ENCODE measurements around the gene SLC9A9.

Gene SLC9A9

GRCh38 chr3:143358793-143359491 lies 489.3 kb downstream of the SLC9A9 start:
- H3K4me3 ChIP-seq (ENCODE audit: low read depth, low read length): no peak overlapping the region
- TF ChIP-seq MYC (IDR thresholded peaks at IDR 0.05; ENCODE audit: low read depth, low read length) (no peak), POLR2A (IDR thresholded peaks at IDR 0.05; ENCODE audit: extremely low read depth, insufficient read length) (no peak)
- TF ChIP-seq, protein P1, sequence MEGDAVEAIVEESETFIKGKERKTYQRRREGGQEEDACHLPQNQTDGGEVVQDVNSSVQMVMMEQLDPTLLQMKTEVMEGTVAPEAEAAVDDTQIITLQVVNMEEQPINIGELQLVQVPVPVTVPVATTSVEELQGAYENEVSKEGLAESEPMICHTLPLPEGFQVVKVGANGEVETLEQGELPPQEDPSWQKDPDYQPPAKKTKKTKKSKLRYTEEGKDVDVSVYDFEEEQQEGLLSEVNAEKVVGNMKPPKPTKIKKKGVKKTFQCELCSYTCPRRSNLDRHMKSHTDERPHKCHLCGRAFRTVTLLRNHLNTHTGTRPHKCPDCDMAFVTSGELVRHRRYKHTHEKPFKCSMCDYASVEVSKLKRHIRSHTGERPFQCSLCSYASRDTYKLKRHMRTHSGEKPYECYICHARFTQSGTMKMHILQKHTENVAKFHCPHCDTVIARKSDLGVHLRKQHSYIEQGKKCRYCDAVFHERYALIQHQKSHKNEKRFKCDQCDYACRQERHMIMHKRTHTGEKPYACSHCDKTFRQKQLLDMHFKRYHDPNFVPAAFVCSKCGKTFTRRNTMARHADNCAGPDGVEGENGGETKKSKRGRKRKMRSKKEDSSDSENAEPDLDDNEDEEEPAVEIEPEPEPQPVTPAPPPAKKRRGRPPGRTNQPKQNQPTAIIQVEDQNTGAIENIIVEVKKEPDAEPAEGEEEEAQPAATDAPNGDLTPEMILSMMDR (IDR thresholded peaks at IDR 0.05; ENCODE audit: low read depth, low read length): no peak
- DNase-seq (ENCODE audit: low read depth): no peak

DNA sequence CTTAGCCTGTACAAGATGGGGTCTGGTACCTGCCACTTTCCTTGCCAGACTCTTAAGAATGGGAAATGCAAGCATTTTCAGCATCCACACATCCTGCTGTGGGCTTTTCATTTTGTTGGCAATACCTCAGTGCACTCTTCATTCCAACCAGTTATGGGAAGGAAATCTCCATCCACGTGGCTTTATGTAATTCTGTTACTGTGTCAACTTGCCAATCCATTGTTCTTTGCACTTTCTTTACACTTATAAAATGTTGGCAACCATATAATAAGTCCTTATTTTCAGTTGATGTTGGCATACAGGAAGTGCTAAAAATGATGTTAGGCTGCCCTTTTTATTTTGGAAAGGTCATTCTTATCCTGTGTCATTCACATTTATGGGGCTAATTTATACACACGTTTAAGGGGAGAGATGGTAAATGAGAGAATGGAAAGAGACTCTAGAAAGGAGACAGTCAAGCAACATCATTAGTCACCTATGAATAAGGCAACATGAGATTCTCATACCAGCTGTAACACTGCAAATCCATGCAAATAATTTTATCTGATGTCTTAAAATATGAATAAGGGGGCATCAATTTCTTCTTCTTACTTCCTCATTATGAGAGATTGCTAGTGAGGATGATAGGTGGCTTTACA lies 490.0 kb downstream of the SLC9A9 start:
- no peak overlapping the region for H3K4me3 ChIP-seq (ENCODE audit: low read depth, low read length)
- TF ChIP-seq POLR2A (IDR thresholded peaks at IDR 0.05; ENCODE audit: extremely low read depth, insufficient read length) (no peak), MYC (IDR thresholded peaks at IDR 0.05; ENCODE audit: low read depth, low read length) (no peak), MAX (IDR thresholded peaks at IDR 0.05; ENCODE audit: low read depth, low read length) (no peak)
- TF ChIP-seq, protein P1 (IDR thresholded peaks at IDR 0.05; ENCODE audit: low read depth, low read length): no peak
- DNase-seq (ENCODE audit: low read depth): no peak

DNA sequence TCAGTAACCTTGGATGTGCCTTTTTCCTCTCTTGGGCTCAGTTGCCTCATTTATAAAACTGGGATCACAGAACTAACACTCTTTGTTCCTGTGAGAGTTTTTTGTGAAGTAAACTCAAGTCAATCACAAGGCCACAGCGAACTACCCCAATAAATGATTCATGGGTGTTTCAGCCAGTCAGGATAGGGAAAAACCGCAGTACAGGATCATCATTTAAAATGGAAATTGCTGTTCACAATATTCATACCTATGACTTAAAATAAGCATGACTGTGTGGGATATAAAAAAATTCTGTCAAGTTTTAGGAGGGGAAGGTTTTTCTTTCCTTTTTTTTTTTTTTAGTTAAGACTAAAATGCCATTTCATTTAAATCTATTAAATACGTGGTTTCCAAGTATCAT lies 490.6 kb downstream of the SLC9A9 start:
- no peak for TF ChIP-seq POLR2A (IDR thresholded peaks at IDR 0.05; ENCODE audit: extremely low read depth, insufficient read length)
- TF ChIP-seq MAX (IDR thresholded peaks at IDR 0.05; ENCODE audit: low read depth, low read length): no peak
- no peak for TF ChIP-seq MYC (IDR thresholded peaks at IDR 0.05; ENCODE audit: low read depth, low read length)
- TF ChIP-seq, protein P1 (IDR thresholded peaks at IDR 0.05; ENCODE audit: low read depth, low read length): no peak
- DNase-seq (ENCODE audit: low read depth): no peak
- H3K4me3 ChIP-seq (ENCODE audit: low read depth, low read length): no peak overlapping the region

DNA sequence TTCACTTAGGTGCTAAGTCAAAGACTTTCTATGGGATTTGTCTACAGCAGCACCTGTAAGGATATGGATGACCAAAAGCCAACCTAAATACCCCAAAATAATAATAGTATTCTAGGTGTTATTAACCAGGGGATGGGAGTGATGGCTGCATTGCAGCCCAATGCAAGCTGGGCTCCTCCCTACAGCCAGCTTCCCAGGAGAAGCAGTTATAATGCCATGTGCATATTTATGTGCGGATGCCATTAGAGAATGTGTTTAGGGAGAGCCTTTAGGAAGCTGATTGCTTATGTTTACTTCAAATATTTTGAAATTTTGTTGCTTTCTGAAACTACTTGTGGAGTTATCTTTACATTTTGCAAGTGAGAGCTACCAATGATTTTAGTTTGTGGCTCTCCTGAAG lies 491.4 kb downstream of the SLC9A9 start:
- no peak for DNase-seq (ENCODE audit: low read depth)
- H3K4me3 ChIP-seq (ENCODE audit: low read depth, low read length): no peak overlapping the region
- no peak for TF ChIP-seq MYC (IDR thresholded peaks at IDR 0.05; ENCODE audit: low read depth, low read length)
- TF ChIP-seq, protein P1 (IDR thresholded peaks at IDR 0.05; ENCODE audit: low read depth, low read length): no peak
- TF ChIP-seq POLR2A (IDR thresholded peaks at IDR 0.05; ENCODE audit: extremely low read depth, insufficient read length): no peak
- no peak for TF ChIP-seq MAX (IDR thresholded peaks at IDR 0.05; ENCODE audit: low read depth, low read length)

DNA sequence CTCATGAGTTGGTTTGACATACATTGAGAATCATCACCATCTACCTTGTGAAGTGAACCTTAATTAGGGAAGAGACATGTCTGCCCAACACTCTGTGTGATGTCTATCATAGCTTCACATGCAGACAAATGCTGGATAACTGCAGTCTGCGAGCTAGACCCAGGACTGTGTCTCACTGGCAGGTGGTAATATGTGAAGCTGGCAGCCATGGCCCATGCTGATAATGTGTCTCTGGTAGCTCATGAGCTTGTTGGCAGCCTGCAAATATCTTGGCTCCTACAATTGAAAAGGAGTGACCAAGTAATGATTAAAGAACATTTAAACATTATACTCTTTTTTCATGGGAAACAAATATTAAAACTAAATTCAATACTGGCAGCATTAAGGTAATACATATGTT lies 493.9 kb downstream of the SLC9A9 start:
- H3K4me3 ChIP-seq (ENCODE audit: low read depth, low read length): no peak overlapping the region
- DNase-seq (ENCODE audit: low read depth): no peak

More for the DNA sequence above, 493.9 kb downstream of the SLC9A9 start:
- no peak for TF ChIP-seq MAX (IDR thresholded peaks at IDR 0.05; ENCODE audit: low read depth, low read length)
- TF ChIP-seq MYC (IDR thresholded peaks at IDR 0.05; ENCODE audit: low read depth, low read length): no peak
- TF ChIP-seq, protein P1 (IDR thresholded peaks at IDR 0.05; ENCODE audit: low read depth, low read length): no peak
- no peak for TF ChIP-seq POLR2A (IDR thresholded peaks at IDR 0.05; ENCODE audit: extremely low read depth, insufficient read length)

Data from NB4 (cell line).